GOT3 (cell line): Measurements from ENCODE around the gene AATK.

Source experiments
- DNase-seq: peaks from one replicate; lab custom pipeline; 2025; ENCODE audit warnings: mixed read lengths; lab: John Stamatoyannopoulos, UW

The AATK gene

GRCh38 chr17:81166033-81166492, at the start of gene AATK:
Gene AATK (minus strand): TSS chr17:81166221. CDS start chr17:81165992, 229 bp downstream.
- DNase-seq, result no peak

- no peak for DNase-seq
Measured at GRCh38 chr17:81213978-81214377, 48.0 kb upstream of the AATK start.

GRCh38 chr17:81212365-81212764, 46.3 kb upstream of the AATK start:
- DNase-seq, result no peak

- no peak for DNase-seq
Measured at GRCh38 chr17:81210868-81211267, 44.8 kb upstream of the AATK start.

- DNase-seq, result no peak
Measured at GRCh38 chr17:81210466-81210865, 44.4 kb upstream of the AATK start.

- no peak for DNase-seq
Measured at GRCh38 chr17:81209141-81209540, 43.1 kb upstream of the AATK start.

- DNase-seq, result no peak
Measured at GRCh38 chr17:81208651-81209050, 42.6 kb upstream of the AATK start.

GRCh38 chr17:81207610-81208581, 41.9 kb upstream of the AATK start:
- no peak for DNase-seq

- no peak for DNase-seq
Measured at GRCh38 chr17:81206657-81207056, 40.6 kb upstream of the AATK start.

- DNase-seq, result no peak
Measured at GRCh38 chr17:81206166-81206565, 40.1 kb upstream of the AATK start.

- no peak for DNase-seq
Measured at GRCh38 chr17:81204578-81204977, 38.6 kb upstream of the AATK start.

GRCh38 chr17:81203136-81203535, 37.1 kb upstream of the AATK start:
- DNase-seq, result no peak

GRCh38 chr17:81202318-81202717, 36.3 kb upstream of the AATK start:
- no peak for DNase-seq

- no peak for DNase-seq
Measured at GRCh38 chr17:81200695-81201580, 34.9 kb upstream of the AATK start.

- DNase-seq, result no peak
Measured at GRCh38 chr17:81200201-81200600, 34.2 kb upstream of the AATK start.

- no peak for DNase-seq
Measured at GRCh38 chr17:81199482-81199830, 33.4 kb upstream of the AATK start.

- no peak for DNase-seq
Measured at GRCh38 chr17:81198826-81199481, 32.9 kb upstream of the AATK start.

- DNase-seq, result no peak
Measured at GRCh38 chr17:81197831-81198490, 31.9 kb upstream of the AATK start.

GRCh38 chr17:81197409-81197795, 31.4 kb upstream of the AATK start:
- DNase-seq, result no peak

- DNase-seq, result no peak
Measured at GRCh38 chr17:81196505-81197408, 30.7 kb upstream of the AATK start.
